ENCODE results near the gene COG5.

DNA sequence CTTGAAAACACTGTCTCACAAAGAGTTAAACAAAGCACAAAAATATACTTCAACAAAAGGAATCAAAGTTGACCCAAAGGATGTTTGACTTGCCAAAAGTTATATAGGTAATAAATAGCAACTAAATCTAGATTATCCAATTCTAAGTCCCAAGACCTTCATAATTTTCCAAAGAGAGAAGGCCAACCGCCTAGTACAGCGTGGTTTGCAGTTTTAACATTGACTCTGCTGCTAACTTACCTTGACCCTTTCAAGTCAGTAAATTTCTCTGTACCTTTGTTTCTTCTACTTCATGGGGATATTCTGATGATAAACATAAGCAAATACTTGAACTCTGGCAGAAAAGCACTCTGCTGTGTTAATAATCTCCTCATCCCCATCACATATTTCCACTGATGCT lies 95.7 kb downstream of the COG5 start:
- TF ChIP-seq BHLHE40 (IDR thresholded peaks at IDR 0.05; ENCODE audit: borderline replicate concordance in 1 of 2, low read depth in 2 of 2, low read length in 1 of 2): no peak
- TF ChIP-seq ZNF274 (IDR thresholded peaks at IDR 0.05; ENCODE audit: insufficient read depth, insufficient read length): no peak
- TF ChIP-seq RAD21 (IDR thresholded peaks at IDR 0.05; ENCODE audit: insufficient read depth, low read depth, low read length): no peak
- TF ChIP-seq EGR1 (IDR thresholded peaks at IDR 0.05; ENCODE audit: borderline replicate concordance in 1 of 2, low read depth in 2 of 2, low read length in 2 of 2): no peak
- TF ChIP-seq POLR2A (IDR thresholded peaks at IDR 0.05; ENCODE audit: low read depth, low read length): no peak
